HG03025 (cell line): ENCODE results near the gene ABHD3.
"Not testable (repeated sequence)": the region's sequence is repeated elsewhere in the genome, so short reads cannot be mapped to it uniquely, and the experiment has no call there.

ENCODE experiments used
- ATAC-seq: cut with Tn5 transposase; IDR thresholded peaks from one replicate; pipeline ENCODE4 v1.9.1; 2021; ENCODE audit warnings: mild to moderate bottlenecking, moderate library complexity; ENCODE audit not compliant: unreplicated experiment, low FRiP score

The ABHD3 gene

GRCh38 chr18:21704603-21705364, at the start of gene ABHD3:
Gene ABHD3 (minus strand): TSS chr18:21704774. CDS start chr18:21704665, 109 bp downstream.
- peak; percentile 96 for ATAC-seq

DNA sequence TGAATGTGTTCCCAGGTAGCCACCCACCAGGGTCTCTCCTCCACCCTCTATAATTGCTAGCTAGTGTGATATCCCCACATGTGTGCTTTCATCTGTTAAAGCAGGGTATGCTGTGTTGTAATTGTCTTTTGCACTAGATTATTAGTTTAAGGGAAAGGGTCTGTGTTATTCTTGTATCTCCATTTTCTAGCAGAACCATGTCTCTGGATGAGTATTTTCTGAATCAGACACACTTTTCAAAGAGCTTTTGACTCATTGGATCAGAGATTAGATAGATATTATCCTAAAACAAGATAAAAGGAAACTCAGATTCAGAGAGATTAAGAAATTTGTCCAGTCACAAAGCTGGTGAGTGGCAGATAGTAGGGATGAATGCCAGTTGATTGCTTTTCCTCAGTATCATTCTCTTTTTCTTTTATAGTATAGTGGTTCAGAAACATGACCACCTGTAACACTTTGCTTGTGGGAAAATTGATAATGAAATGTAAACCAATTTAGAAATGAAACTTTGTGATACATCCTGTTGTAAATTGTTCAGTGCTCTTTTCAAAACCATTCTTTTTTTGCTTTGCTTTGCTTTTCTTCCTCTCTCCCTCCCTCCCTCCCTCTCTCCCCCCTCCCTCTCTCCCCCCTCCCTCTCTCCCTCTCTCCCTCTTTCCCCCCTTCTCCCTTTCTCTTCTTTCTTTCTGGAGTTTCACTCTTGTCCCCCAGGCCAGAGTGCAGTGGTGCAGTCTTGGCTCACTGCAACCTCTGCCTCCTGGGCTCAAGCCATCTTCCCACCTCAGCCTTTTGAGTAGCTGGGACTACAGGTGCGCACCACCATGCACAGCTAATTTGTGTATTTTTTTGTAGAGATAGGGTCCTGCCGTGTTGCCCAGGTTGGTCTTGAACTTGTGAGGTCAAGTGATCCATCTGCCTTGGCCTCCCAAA, 43.5 kb upstream of the ABHD3 start:
- ATAC-seq = no peak

GRCh38 chr18:21747268-21747667, 42.7 kb upstream of the ABHD3 start:
- no peak for ATAC-seq

DNA sequence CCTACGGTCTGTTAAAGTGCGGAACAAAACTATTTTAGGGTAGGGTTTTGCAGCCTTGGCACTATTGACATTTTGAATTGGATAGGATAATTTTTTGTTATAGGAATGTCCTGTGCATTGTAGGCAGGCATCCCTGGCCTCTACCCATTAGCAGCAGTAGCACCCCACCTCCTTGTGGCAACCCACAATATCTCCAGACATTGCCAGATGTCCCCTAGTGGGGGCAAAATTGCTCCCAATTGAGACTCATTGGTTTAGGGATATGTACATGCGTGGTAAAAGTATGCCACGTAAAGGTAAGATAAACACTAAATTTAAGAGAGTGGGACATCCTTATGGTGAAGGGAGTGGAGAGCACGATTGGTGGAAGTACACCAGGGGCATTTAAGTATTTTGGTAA, 40.7 kb upstream of the ABHD3 start:
- no peak for ATAC-seq

GRCh38 chr18:21743166-21743832, 38.7 kb upstream of the ABHD3 start:
- no peak for ATAC-seq

DNA sequence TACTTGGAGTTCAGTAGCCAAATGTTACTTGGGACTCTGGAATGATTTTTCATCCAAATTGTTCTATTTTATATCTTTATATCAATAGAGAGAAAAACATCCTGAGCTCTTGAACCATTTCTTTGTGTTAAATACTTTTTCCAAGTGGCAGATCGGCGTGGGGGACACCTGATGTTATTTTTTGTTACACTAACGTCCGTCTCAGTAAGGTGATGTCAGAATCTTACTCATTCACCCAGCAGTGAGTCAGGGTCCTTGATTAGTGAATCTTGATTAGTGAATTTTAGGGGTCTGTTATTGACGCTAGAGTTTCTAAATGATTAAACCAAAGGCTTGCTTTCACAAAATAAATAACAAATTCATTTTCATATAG, 37.7 kb upstream of the ABHD3 start:
- ATAC-seq = no peak

GRCh38 chr18:21741562-21742314, 37.2 kb upstream of the ABHD3 start:
- ATAC-seq = peak; percentile 21

DNA sequence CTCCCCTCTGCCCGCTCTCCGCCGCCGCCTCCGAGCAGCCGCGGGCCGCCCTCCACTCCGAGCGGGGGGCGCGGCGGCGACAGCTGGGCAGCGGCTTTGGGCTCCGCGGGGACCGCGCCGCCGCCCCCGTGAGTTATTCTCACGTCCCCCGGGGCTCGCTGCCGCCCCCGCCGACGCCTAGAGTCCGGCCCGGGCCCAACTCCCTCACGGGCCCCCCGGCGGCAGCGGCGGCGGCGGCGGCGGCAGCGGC, 36.7 kb upstream of the ABHD3 start:
- no peak for ATAC-seq

GRCh38 chr18:21740538-21741311, 36.2 kb upstream of the ABHD3 start, which contains the start of gene MIB1:
Gene MIB1 (plus strand): TSS chr18:21740792. CDS start chr18:21741584, 792 bp downstream.
- peak; percentile 94 for ATAC-seq

GRCh38 chr18:21739604-21740537, 35.3 kb upstream of the ABHD3 start:
- ATAC-seq = peak; percentile 1

DNA sequence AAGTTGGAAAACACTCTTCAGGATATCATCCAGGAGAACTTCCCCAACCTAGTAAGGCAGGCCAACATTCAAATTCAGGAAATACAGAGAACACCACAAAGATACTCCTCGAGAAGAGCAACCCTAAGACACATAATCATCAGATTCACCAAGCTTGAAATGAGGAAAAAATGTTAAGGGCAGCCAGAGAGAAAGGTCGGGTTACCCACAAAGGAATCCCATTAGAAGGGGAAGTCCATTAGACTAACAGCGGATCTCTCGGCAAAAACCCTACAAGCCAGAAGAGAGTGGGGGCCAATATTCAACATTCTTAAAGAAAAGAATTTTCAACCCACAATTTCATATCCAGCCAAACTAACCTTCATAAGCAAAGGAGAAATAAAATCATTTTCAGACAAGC, 32.4 kb upstream of the ABHD3 start:
- ATAC-seq = not testable (repeated sequence)

DNA sequence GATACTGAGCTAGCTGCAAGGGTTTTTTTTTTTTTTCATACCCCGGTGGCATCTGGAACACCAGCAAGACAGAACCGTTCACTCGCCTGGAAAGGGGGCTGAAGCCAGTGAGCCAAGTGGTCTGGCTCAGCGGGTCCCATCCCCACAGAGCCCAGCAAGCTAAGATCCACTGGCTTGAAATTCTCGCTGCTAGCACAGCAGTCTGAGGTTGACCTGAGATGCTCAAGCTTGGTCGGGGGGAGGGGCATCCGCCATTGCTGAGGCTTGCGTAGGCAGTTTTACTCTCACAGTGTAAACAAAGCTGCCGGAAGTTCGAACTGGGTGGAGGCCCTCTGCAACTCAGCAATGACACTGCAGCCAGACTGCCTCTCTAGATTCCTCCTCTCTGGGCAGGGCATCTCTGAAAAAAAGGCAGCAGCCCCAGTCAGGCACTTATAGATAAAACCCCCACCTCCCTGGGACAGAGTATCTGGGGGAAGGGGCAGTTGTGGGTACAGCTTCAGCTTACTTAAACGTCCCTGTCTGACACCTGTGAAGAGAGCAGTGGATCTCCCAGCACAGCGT, 31.0 kb upstream of the ABHD3 start:
- ATAC-seq = no peak

DNA sequence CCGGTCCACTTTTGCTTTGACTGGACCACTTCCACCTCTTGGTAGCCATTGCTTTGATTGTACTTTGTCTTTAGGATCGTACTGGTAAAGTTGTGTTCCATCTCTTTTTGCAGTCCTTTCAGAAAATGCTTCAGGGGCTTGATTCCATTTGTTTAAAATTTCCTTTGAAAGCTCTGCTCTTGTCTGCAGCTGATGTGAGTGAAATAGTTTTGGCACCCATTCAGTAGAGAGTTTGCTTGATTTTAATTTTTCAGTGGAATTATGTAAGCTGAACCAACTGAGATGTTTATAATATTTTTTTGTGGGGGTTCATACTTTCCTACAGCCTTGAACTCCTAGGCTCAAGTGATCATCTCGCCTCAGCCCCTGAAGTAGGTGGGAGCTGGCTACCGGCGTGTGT, 28.4 kb upstream of the ABHD3 start:
- ATAC-seq = no peak

DNA sequence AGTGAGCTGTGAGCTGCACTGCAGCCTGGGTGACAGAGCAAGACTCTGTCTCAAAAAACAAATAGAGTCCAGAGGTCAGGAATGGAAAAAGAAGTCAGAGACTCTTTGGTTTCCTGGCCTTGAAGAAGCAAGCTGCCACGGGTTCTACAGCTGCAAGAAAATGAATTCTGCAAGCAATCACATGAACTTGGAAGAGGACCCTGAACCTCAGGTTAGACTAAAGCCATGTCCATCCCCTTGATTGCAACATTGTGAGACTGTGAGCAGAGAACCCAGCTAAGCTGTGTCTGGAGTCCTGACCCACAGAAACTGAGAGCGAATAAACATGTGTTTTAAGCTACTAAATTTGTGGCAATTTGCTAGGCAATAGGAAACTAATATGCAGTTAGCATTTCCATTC, 23.1 kb upstream of the ABHD3 start:
- ATAC-seq = no peak

- ATAC-seq = no peak
These were observed 20.6 kb upstream of the ABHD3 start for GRCh38 chr18:21725201-21725600.

DNA sequence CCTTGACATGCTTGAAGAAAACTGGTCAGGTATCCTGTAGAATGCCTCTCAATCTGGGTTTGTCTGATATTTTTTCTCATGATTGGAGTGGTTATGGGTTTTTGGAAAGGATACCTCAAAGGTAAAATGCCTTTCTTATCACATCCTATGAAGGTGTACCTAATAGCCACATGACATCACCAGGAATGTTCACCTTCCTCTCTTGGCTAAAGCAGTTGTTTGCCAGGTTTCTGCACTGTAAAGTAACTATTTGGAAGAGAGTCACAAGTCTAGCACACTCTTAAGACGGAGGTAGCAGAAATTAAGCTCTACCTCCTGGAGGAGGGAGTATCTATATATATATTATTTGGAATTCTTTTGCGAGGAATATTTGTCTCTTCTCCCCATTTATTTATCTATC, 18.1 kb upstream of the ABHD3 start:
- no peak for ATAC-seq

DNA sequence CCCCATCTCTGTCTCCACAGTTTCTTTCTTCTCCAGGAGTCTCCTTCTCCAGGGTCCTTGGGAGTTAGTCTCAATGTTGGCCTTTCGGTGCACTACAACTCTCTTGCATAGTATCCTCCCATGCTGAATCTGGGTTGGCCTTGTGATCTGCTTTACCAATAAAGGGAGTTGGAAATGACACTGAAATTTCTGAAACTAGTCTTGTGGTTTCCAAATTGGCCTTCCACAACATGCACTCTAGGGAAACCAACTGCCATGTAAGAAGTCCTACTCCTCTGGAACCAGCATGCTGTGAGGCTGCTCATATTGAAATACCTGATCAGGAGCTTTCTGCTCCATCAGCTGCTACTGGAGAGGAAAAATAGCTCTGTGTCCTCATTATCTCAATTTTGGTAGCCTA, 9.9 kb upstream of the ABHD3 start:
- ATAC-seq = no peak

DNA sequence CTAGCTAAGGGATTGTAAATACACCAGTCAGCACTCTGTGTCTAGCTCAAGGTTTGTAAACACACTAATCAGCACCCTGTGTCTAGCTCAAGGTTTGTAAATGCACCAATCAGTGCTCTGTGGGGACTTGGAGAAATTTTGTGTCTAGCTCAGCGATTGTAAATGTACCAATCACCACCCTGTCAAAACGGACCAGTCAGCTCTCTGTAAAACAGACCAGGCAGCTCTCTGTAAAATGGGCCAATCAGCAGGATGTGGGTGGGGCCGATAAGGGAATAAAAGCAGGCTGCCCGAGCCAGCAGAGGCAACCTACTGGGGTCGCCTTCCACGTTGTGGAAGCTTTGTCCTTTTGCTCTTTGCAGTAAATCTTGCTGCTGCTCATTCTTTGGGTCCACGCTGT, 2.6 kb upstream of the ABHD3 start:
- not testable (repeated sequence) for ATAC-seq
